Measurements from ENCODE around the gene CLEC12A. TPM values are rescaled to one million over a fixed set of nuclear protein-coding genes. Genes with fewer than 3 reads are reported as not detected.

CLEC12A gene
- total RNA-seq, 1 donor from 2014 or later, result not detected

- no peaks in the 10 kb centered on the region for H3K36me3 Mint-ChIP-seq (ENCODE audit: unreplicated experiment)
- TF ChIP-seq CTCF (IDR thresholded peaks at IDR 0.05), result no peak
- H3K27ac Mint-ChIP-seq (ENCODE audit: unreplicated experiment), result no peak overlapping the region
- no peaks in the 10 kb centered on the region for H3K4me1 Mint-ChIP-seq (ENCODE audit: unreplicated experiment)
- no peak for DNase-seq (ENCODE audit: extremely low spot score, unreplicated experiment)
- H3K27me3 Mint-ChIP-seq (ENCODE audit: unreplicated experiment), result peaks cover 23% of the 10 kb centered on the region
- no peak overlapping the region for H3K4me3 Mint-ChIP-seq (ENCODE audit: unreplicated experiment)
- no peaks in the 10 kb centered on the region for H3K9me3 Mint-ChIP-seq (ENCODE audit: unreplicated experiment)
Measured at GRCh38 chr12:10001171-10001776, 30.1 kb downstream of the CLEC12A start.

DNA sequence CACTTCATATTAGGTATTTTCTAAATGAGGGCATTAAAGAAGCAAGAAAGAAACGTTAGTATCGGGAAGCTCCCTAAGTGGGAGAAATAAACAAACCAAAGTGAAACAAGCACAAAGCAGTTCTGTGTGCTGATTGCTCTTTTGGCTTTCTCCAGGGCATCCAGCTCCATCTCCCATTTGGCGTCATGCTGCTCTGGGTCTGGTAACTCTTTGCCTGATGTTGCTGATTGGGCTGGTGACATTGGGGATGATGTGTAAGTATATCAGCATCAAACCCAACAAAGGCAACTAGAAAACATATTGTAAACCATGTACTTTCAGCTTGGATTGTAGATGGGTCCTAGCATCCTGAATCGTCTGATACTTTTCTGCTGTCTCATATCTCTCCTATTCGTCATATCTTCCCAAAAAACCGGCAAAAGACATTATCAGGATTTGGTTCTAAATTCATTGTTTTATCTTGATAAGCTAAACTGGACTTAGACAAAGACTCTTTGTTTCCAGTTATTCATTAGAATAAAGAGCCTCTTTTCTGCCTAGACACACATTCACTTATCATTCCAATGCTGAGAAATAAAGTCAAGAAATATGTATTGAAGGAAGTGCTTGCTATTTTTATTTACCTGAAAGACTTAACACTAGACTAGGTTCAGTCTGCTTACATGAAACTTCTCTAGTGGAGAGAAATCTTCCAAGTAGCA, 41.6 kb downstream of the CLEC12A start:
- no peak for TF ChIP-seq CTCF (IDR thresholded peaks at IDR 0.05)
- peaks cover 18% of the 10 kb centered on the region for H3K27me3 Mint-ChIP-seq (ENCODE audit: unreplicated experiment)
- H3K4me3 Mint-ChIP-seq (ENCODE audit: unreplicated experiment), result no peak overlapping the region
- no peaks in the 10 kb centered on the region for H3K9me3 Mint-ChIP-seq (ENCODE audit: unreplicated experiment)
- no peaks in the 10 kb centered on the region for H3K36me3 Mint-ChIP-seq (ENCODE audit: unreplicated experiment)
- no peak for DNase-seq (ENCODE audit: extremely low spot score, unreplicated experiment)
- no peaks in the 10 kb centered on the region for H3K4me1 Mint-ChIP-seq (ENCODE audit: unreplicated experiment)
- H3K27ac Mint-ChIP-seq (ENCODE audit: unreplicated experiment), result no peak overlapping the region

GRCh38 chr12:10015450-10015849, 44.2 kb downstream of the CLEC12A start:
- no peak for TF ChIP-seq CTCF (IDR thresholded peaks at IDR 0.05)
- Mint-ChIP-seq H3K4me1 (ENCODE audit: unreplicated experiment) (no peaks in the 10 kb centered on the region), H3K27ac (ENCODE audit: unreplicated experiment) (no peak overlapping the region), H3K4me3 (ENCODE audit: unreplicated experiment) (no peak overlapping the region), H3K27me3 (ENCODE audit: unreplicated experiment) (peaks cover 14% of the 10 kb centered on the region), H3K9me3 (ENCODE audit: unreplicated experiment) (no peaks in the 10 kb centered on the region), H3K36me3 (ENCODE audit: unreplicated experiment) (no peaks in the 10 kb centered on the region)
- no peak for DNase-seq (ENCODE audit: extremely low spot score, unreplicated experiment)

DNA sequence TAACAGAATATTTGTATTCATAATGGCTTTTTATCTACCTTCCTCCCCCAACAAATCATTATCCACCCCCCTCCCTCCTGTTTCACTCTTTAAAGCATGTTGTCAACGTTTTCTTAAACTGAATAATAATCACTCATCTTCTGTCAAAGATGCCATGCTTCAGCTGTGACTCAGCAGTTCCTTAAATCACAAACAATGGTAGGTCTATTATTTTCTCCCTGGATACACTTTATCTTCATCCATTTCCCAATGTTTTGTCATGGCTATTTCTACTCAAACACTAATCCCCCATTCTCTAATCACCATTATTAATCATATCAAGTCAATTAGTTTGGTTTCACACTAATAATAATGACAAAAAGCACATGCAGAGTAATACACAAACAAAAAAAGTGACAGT, 45.7 kb downstream of the CLEC12A start:
- Mint-ChIP-seq H3K4me3 (ENCODE audit: unreplicated experiment) (no peak overlapping the region), H3K27ac (ENCODE audit: unreplicated experiment) (no peak overlapping the region), H3K36me3 (ENCODE audit: unreplicated experiment) (no peaks in the 10 kb centered on the region), H3K27me3 (ENCODE audit: unreplicated experiment) (peaks cover 8% of the 10 kb centered on the region), H3K4me1 (ENCODE audit: unreplicated experiment) (no peaks in the 10 kb centered on the region), H3K9me3 (ENCODE audit: unreplicated experiment) (no peaks in the 10 kb centered on the region)
- DNase-seq (ENCODE audit: extremely low spot score, unreplicated experiment), result no peak
- TF ChIP-seq CTCF (IDR thresholded peaks at IDR 0.05), result no peak

DNA sequence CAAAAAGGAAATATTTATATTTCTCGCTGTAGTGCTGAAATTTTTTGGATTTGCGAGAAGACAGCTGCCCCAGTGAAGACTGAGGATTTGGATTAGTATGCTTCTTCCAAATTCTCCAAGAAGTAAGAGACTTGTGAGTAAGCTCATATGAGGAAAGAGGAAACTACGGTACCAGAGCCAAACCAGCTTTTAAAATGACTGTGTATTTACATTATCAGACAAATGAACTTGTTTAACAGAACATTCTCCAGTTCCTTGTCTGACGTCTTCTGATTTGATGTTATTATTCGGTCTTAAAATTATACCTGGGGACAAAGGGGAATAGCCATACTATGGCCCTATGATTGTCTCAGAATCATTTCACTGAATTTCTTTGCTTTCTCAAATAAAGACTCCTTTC, 47.2 kb downstream of the CLEC12A start:
- no peak overlapping the region for H3K27ac Mint-ChIP-seq (ENCODE audit: unreplicated experiment)
- no peaks in the 10 kb centered on the region for H3K4me1 Mint-ChIP-seq (ENCODE audit: unreplicated experiment)
- no peak for TF ChIP-seq CTCF (IDR thresholded peaks at IDR 0.05)
- H3K27me3 Mint-ChIP-seq (ENCODE audit: unreplicated experiment), result no peaks in the 10 kb centered on the region
- no peak overlapping the region for H3K4me3 Mint-ChIP-seq (ENCODE audit: unreplicated experiment)
- no peak for DNase-seq (ENCODE audit: extremely low spot score, unreplicated experiment)
- no peaks in the 10 kb centered on the region for H3K9me3 Mint-ChIP-seq (ENCODE audit: unreplicated experiment)
- no peaks in the 10 kb centered on the region for H3K36me3 Mint-ChIP-seq (ENCODE audit: unreplicated experiment)
